ENCODE results near the gene CHCHD1. TPM values are rescaled to one million over a fixed set of nuclear protein-coding genes. Genes with fewer than 3 reads are reported as not detected.
A peak's percentile ranks its signal among the peaks of the same experiment; 100 is the strongest.

Gene CHCHD1
- total RNA-seq, 1 donor from 2014 or later: 23.1 TPM

GRCh38 chr10:73750819-73751218 is 31.0 kb upstream of the CHCHD1 start:
- Mint-ChIP-seq H3K4me1 (peaks cover 13% of the 10 kb centered on the region), H3K36me3 (peaks cover 32% of the 10 kb centered on the region), H3K27me3 (ENCODE audit: low read depth) (no peaks in the 10 kb centered on the region), H3K9me3 (no peaks in the 10 kb centered on the region), H3K27ac (no peak overlapping the region), H3K4me3 (no peak overlapping the region)
- DNase-seq (ENCODE audit: low spot score in 2 of 2, unreplicated experiment in 2 of 2): no peak
- no peak for TF ChIP-seq CTCF (IDR thresholded peaks at IDR 0.05; ENCODE audit: unreplicated experiment)

GRCh38 chr10:73756183-73756582 is 25.7 kb upstream of the CHCHD1 start:
- no peaks in the 10 kb centered on the region for H3K4me1 Mint-ChIP-seq
- peaks cover 33% of the 10 kb centered on the region for H3K36me3 Mint-ChIP-seq
- no peak overlapping the region for H3K4me3 Mint-ChIP-seq
- no peaks in the 10 kb centered on the region for H3K9me3 Mint-ChIP-seq
- TF ChIP-seq CTCF (IDR thresholded peaks at IDR 0.05; ENCODE audit: unreplicated experiment): no peak
- H3K27me3 Mint-ChIP-seq (ENCODE audit: low read depth): no peaks in the 10 kb centered on the region
- no peak overlapping the region for H3K27ac Mint-ChIP-seq
- no peak for DNase-seq (ENCODE audit: low spot score in 2 of 2, unreplicated experiment in 2 of 2)

GRCh38 chr10:73758704-73759511 is 22.9 kb upstream of the CHCHD1 start:
- Mint-ChIP-seq H3K27me3 (ENCODE audit: low read depth) (no peaks in the 10 kb centered on the region), H3K27ac (peak overlapping the region; percentile 11), H3K4me1 (no peaks in the 10 kb centered on the region), H3K9me3 (no peaks in the 10 kb centered on the region), H3K4me3 (no peak overlapping the region), H3K36me3 (peaks cover 37% of the 10 kb centered on the region)
- no peak for DNase-seq (ENCODE audit: low spot score in 2 of 2, unreplicated experiment in 2 of 2)
- TF ChIP-seq CTCF (IDR thresholded peaks at IDR 0.05; ENCODE audit: unreplicated experiment): no peak

GRCh38 chr10:73759512-73760115 is 22.2 kb upstream of the CHCHD1 start:
- Mint-ChIP-seq H3K4me3 (no peak overlapping the region), H3K36me3 (peaks cover 36% of the 10 kb centered on the region), H3K27me3 (ENCODE audit: low read depth) (no peaks in the 10 kb centered on the region), H3K27ac (no peak overlapping the region), H3K9me3 (no peaks in the 10 kb centered on the region), H3K4me1 (no peaks in the 10 kb centered on the region)
- DNase-seq (ENCODE audit: low spot score in 2 of 2, unreplicated experiment in 2 of 2): no peak
- no peak for TF ChIP-seq CTCF (IDR thresholded peaks at IDR 0.05; ENCODE audit: unreplicated experiment)

- Mint-ChIP-seq H3K4me3 (no peak overlapping the region), H3K9me3 (no peaks in the 10 kb centered on the region), H3K27ac (no peak overlapping the region), H3K36me3 (peaks cover 41% of the 10 kb centered on the region), H3K4me1 (no peaks in the 10 kb centered on the region), H3K27me3 (ENCODE audit: low read depth) (no peaks in the 10 kb centered on the region)
- no peak for DNase-seq (ENCODE audit: low spot score in 2 of 2, unreplicated experiment in 2 of 2)
- no peak for TF ChIP-seq CTCF (IDR thresholded peaks at IDR 0.05; ENCODE audit: unreplicated experiment)
Measured at GRCh38 chr10:73761781-73762180, 20.1 kb upstream of the CHCHD1 start.
